DMS 273 treated with DMSO at 0.1 percent for 48 hours (cell line): ENCODE measurements around the gene STARD10.

Source experiments
- DNase-seq: peaks from one replicate; lab custom pipeline; 2025; lab: John Stamatoyannopoulos, UW

STARD10 gene

DNA sequence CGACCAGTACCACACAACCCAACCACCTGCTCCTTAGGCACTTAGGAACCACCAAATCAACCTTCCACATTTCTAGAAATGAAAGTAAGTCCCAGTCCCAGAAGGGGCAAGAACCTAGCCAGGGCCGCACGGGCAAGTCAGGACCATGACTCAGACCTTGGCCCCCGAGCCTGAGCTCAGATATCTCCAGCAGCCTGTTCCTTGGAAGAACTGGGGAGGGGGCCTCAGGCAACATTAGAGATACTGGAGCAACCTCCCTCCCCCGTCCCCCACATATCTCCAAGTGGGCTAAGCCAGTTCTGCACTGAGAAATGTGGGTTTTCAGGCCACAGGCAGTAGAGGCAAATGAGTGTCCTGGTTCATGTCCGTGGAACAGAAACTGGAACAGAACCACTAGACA, 49.4 kb downstream of the STARD10 start:
- no peak for DNase-seq

DNA sequence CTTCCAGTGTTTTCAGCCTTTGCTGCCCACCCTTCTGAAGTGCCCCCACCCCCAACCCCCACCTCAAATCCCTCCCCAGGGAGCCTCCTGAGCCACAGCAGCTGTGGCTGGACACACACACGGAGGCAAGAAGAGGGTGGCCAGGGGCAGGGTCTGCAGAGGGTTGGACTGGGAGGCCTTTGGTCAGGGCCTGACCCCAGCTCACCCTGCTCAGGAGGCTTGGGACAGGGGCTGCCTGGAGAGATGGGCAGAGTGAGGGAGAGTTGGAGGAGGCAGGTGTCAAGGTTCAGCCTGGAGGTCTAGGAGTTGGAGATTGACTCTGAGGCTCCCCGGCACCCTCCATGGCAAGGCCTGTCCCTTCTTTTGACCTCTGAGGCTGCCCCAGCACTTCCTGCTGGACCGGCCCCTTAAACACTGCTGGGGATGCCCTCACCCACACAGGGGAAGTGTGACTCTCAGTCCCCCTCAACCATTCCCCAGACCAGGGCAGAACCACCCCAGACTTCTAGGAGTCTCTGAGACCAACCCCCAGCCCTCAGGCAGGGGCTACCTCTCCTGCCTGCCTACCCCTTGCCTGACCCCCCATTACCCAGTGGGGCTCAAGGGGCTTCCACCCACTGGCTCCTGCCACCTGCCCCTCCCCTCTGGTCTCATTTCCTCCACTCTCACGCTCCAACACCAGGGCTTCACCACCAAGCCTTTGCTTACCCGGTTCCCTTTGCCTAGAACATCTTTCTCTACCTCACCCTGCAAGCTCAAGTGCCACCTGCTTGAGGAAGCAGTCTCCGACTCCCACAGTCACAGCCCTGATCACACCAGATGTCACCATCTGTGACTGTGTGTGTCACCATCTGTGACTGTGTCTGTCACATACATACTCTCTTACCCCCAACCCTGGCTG, 50.3 kb downstream of the STARD10 start:
- no peak for DNase-seq

DNA sequence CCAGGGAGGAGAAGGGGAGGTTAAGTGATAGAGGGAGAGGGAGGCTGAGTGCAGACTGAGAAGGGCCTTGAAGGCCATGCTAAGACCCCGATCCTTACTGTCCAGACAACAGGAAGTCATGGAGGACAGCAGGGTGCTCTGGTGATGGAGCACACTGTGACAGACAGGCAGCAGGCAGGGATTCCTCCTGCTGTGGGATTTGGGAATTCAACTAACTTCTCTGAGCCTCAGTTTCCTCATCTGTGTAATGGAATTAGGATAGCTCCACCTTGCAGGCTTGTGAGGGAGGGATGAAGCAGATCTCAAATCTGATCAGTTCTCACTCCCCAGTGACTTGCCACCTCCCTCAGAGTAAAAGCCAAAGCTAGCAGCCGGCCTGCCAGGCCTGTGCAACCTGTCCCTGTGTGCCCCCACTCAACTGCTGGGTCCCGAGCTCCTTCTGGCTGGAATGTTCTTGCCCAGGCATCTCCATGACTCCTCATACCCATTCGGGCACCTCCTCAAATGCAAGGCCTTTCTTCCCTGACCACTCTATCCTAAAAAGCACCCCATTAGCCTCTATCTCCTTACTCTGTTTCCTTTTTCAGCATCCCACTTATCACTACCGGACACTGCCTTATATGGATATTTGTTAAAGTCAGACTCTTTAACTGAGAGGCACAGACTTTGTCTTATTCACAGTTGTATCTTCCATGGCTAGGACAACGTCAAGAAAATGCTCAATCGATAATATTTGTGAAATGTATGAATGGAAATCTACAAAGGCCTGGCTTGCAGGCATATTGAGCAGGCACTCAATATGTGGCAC, 51.1 kb downstream of the STARD10 start:
- no peak for DNase-seq

DNA sequence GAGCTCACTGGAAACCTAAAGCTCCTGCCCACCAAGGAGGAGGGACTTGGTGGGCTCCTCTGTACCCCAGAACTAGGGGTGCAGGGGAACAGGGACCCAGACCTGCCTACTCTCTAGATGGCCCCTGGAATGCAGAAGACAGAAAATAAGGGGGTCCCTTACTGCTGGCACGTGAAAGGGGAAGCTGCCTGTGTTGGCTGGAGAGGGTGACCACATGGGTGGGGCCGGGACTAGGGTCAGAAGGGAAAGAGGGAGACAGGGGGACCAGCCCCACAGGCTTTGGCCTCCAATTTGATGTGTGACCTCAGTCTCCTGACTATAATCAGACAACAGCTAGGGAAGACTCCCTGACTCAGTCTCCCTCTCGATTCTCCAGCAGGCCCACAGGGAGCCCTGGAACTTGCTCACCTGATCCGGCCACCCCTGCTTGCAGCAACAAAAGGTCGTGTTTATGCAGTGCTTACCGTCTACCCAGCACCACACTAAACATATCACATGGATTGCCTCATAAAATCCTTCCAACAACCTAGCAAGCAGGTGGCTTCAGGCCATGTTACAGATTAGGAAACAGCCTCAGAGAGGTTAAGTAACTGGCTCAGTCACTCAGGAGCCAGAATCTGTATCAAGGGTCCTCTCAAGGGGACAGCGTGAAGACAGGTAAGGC, 51.9 kb downstream of the STARD10 start:
- no peak for DNase-seq

DNA sequence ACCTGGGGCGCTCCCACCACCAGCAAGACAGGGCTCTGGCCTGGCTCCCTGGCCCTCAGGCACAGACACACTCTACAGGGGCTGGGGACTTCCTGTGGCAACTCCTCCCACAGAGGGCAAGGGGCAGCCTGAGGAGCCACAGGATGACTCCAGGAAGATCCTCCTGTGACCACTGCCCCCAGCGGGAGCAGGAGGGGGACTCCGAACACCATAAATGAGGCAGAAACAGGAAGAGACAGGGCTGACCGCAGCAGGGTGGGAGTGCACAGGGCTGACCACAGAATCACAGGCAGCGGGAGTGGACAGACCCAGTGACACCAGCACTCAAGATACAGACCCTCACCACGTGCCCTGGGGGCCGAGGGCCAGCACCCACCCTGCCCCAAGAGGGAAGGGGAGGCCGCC, 52.4 kb downstream of the STARD10 start:
- DNase-seq = no peak

DNA sequence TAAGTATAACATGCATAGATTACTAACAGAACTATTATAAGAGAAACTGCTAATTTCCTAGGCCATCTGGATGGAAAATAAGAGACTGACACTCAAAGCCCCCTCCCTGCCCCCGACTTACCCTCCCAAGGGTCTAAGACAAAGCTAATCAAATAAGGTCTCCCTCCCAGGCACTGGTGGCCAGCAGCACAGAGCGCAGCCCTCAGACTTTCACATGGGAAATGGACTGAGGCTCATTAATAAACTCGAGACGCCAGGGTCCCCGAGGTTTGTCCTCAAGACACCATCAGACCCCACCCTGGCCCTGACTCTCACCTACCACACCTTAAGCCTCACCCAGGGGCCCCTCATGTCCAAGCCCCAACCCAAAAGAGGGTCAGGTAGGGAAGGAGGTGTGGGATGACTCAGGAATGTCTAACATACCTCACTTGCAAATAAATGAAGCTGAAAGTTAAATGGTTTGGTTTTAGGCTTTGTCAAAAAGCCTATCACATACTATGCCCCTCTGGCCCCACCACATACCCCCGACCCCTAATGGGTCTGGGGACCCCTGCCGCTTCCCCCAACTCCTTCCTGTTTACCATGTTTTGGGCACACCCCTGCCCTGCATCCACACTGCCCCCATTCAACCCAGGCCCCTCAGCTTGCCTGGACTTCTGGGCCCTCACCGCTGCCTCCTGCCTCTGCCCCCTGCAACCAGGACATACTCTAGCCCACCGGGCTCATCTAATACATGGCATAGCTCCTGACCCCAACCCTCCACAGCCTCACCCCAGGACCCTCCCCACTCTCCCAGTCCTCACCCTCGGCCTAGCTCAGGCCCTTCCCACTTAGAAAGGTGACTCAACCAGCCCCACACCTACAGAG, 53.1 kb downstream of the STARD10 start:
- DNase-seq = no peak

DNA sequence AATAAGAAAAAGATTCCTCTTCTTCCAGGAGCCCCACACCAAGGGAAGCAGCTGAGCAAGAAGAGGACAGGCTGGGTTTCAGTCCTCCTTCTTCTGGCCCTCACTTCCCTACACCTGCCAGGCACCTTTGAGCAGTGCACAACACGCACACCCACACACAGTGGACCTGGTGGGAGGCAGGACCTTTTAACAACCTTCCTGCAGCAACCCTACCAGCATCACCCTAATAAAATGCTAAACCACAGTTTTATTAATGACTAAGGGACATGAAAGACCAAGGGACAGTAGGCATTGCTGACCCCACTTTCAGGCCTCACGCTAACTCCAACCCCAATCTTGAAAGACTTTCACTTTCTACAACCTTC, 53.8 kb downstream of the STARD10 start:
- DNase-seq = no peak

DNA sequence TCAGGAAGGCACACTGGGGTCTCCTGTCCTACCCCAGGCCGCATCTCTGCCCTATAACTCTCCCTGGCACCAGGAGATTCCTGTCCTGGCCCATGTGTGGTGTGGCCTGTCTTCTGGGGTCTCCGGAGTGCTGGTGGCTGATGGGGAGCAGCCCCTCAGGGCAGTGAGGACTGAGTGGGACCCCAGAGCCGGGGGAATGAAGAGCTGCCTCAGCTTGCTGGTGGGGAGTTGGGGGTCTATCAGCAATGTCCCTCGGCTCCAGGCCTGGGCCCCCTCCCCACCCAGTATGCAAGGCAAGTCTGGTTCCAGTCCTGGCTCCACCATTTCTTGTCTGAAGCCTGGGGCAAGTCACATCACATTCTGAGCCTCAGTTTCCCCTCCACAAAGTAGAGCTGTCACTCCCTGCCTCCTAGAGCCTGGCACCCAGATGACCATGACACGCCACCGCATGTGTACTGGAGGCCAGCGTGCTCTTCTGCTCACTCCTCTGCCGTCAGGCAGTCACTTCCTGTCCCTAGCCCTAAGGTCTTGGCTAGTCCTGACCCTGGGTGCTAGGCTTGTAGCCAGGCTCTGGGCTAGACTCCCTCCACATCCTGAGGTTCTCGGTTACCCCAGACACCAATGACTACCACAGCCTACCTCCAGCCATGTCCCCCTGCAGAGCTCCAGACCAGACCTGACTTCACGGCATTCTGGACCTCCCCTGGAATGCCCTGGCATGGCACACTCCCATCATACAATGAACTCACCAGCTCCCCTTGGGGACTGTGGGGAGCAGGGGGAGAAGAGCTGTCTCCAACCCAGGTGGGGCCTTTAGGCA, 54.4 kb downstream of the STARD10 start:
- no peak for DNase-seq

DNA sequence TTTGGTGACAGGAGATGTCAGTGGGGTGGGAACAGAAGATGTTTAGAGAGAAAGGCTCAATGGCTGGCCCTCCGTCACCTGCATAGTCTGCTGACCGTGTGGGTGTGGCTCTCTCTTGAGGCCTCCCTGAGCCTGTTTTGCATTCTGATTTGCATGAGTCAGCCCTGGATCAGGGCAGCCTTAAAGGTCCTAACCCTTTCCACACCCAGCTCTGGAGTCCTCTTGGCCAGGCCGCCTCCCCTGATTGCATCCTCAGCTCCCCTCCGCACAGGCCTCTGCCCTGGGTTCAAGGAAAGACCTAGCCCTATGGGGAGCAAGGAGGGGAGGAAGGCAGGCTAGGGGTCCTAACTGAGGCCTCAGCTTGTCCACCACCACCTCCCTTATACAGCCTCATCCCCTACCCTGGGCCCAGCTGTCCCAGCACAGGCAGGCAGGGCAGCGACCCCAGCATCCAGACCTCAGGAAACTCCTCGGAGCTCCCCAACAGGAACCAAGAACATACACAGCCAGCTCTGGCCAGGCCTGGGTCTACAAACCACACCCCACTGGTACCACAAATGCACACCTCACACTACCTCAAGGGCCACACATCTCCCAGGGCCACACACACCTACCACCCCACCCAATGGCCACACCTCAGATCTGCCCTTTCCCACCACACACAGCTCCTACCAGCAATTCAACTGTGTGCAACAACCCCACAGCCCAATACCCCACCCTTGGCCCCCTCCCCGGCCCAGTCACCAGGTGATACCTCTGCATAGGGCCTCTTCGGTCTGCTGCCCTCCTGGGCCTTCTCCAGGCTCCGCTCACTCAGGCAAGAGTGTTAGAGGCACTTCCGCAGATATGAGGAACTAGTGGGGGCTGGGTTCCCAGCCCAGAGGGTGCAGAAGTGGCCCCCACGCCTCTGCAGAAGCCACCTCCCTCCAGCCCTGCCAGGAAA, 55.4 kb downstream of the STARD10 start:
- no peak for DNase-seq

DNA sequence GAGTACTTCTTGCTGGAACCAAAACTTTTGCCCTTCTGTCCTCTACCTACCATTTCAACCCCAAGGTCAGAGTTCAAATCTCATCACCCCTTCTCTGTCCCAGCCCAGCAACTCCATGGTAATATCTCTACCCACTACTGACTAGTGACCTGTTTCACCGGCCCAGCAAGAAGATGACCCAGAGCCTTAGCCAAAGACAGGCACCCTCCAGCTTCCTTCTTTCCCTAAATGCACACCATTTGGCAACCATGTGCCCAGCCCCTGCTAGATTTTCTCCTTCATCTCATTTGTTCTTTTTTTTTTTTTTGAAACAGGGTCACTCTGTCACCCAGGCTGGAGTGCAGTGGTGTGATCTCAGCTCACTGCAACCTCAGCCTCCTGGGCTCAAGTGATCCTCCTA, 56.5 kb downstream of the STARD10 start:
- DNase-seq = no peak

DNA sequence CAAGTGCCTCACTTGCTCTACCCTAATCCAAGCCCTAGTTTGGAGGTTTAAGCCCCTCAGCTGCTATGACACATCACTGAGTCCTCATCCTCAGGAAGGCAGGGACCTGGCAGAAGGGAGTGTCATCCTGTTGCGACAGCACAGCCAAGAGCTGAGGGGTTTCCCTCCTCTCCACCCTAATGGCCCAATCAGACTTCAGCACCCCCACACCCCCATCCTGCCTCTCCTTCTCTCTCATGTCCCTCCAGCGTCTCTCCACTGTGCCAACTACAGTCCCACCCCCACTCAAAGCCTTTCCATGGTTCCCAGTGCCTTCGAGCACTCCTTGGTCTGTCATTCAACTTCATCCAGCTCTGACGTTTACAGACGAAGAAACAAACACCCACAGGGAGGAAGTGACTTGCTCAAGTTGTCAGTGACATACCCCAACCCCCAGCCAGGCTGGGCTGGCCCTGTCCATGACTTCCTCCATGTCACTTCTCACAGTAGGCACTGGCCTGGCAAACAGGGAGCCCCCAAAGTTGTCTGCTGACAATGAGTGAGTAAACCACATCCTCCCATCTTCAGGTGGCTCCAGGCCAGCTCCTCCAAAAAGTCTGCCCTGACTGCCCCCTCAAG, 57.3 kb downstream of the STARD10 start:
- no peak for DNase-seq

DNA sequence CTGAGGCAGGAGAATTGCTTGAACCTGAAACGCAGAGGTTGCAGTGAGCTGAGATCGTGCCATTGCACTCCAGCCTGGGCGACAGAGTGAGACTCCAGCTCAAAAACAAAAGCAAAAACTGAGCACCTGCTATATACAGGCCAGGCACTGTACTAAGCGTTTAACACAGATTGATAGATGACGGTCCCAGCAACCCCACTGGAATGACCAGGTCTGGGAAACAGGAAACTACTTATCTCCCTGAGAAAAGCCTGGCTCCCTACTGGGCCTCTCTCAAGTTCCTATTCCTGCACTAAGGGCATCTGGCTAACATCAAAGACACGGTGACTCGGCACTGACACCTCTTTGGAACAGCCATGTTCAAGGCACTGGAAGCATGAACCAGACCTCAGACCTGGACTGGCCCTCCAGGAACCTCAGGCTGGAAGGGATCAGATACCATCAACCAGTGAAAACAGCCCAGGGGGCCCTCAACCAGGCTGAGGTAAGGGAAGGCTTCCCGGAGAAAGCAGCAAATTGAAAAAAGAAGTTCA, 58.3 kb downstream of the STARD10 start:
- no peak for DNase-seq

DNA sequence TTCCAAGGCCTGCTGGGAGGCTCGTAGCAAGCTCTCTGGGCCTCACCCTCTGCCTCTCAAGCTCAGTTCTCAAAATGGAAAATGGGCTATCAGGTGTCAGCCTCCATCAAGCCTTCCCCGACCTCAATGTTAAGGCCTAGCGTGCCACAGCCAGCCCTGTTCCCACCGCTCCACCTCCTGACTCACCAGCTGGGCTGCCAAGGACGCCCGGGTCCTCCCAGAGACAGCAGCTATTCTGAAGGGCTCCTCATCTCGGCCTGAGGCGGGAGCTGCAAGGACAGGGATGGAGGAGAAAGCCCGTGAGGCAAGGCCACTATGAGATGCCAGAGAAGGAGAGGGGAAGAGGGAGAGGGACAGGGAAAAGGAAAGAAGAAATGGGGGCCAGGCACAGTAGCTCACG, 61.5 kb downstream of the STARD10 start:
- no peak for DNase-seq

DNA sequence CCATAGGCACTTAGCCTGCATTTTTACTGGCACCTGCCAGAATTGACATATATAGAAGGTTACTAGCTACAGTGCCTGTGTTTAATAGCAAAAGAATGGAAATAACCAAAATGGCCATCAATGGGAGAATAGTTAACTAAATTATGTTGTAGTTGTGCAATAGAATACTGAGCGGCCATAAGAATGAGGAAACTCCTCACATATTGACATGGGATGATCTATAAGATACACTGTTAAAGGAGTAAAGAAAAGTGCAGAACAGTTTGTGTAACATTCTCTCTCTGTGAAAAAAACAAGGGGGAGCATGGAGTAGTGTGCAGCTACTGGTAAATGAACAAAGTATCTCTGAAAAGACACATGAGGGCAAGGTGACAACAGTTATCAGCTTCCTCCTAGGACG, 63.1 kb downstream of the STARD10 start:
- no peak for DNase-seq

DNA sequence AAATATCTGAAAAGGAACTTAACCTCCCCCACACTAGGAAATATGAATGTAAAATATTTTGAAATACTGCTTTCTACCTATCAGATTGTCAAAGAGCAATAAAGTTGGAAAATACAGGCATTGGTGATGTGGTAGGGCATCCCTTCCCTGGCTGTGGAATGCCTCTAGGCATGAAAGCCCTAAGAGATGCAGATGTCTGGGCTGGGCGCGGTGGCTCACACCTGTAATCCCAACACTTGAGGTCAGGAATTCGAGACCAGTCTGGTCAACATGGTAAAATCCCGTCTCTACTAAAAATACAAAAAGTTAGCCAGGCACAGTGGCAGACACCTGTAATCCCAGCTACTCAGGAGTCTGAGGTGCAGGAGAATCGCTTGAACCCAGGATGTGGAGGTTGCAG, 63.6 kb downstream of the STARD10 start:
- DNase-seq = no peak

DNA sequence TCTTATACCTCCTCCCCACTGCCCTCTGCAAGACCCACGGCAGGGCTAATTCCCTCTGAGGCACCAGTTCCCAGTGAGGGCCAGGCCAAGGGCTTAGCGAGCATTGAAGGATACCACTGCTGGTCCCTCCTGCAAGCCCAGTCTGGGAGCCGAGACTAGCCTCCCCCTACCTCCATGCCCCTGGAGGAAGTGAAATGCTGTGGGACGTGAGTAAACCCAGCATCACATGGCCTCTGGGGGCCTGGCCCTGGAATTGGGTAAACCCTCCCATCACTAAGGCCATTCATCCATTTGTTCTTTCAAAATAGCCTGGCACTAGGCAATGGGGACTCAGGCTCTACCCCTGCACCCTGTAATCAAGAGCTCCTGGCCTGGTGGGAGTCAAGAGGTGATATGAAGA, 66.3 kb downstream of the STARD10 start:
- DNase-seq = no peak

DNA sequence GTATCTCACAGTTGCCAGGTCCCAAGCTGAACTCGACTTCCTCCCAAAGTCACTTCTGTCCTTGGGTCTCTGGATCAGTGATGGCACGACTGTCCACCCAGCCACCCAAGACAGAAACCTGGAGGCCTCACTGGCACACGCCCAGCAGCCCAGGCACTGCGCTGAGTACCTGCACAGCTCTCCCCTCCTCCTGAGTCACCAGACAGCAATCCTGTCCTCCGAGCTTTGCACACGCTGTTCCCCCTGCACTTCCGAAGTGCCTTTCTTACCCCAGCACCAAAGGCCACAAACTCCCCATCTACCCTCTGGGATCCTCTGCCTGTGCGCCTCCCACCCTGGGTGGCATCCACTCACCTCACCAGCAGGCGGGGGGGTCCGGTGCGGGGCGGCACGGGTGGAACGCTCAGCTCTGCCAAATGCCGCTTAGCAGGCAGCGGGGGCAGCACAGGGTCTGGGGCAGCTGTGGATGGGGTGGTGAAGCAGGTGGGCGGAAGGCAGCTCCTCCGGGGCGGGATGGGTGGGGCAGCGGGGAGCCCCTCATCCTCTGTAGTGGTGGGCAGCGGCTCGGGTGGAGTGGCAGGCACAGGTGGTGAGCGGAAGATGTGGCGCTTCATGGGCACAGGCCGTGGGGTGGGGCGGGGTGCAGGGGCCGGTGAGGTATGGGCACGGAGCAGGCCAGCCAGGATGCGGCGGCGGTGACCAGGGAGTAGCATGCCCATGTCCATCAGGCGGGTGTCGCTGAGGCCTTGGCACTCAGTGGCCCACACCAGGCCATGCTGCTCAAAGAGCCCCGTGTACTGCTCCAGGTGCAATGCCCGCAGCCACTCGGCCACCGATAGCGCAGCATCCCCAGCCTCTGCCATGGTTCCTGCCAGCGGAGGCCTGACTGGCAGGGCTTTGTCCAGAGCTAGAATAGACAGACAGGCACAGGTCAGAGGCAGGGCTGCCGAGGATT, 67.3 kb downstream of the STARD10 start:
- DNase-seq = no peak

DNA sequence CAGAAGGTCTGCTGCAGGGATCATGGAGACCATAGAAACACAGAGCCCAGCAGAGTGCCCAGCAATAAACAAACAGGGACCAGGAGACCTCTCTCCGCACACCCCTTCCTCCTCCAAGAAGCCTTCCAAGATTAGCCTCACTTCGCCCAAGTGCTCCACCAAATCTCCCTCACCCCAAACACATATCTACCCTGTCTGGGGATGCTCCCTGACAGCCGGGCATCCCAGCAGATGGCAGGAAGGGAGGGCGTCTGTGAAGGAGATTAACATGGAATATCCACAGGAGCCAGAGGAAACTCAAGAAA, 68.2 kb downstream of the STARD10 start:
- no peak for DNase-seq
